Osteocyte (in vitro differentiated cells): Measurements from ENCODE around the gene PGF. TPM values are rescaled to one million over a fixed set of nuclear protein-coding genes. Genes with fewer than 3 reads are reported as not detected.

Experiments
- DNase-seq: peaks from one replicate; pipeline ENCODE4 v3.0.0; 2021; ENCODE audit warnings: mixed read lengths; ENCODE audit not compliant: unreplicated experiment; ENCODE audit errors: extremely low spot score
- H3K27ac Mint-ChIP-seq: one replicate; pipeline ENCODE4 v1.8.0; 2021; ENCODE audit warnings: mild to moderate bottlenecking, mixed read lengths; ENCODE audit not compliant: unreplicated experiment
- H3K27me3 Mint-ChIP-seq: one replicate; pipeline ENCODE4 v1.8.0; 2021; ENCODE audit warnings: mixed read lengths; ENCODE audit not compliant: unreplicated experiment
- H3K36me3 Mint-ChIP-seq: one replicate; pipeline ENCODE4 v1.8.0; 2021; ENCODE audit warnings: mixed read lengths; ENCODE audit not compliant: unreplicated experiment
- H3K4me1 Mint-ChIP-seq: one replicate; pipeline ENCODE4 v1.8.0; 2021; ENCODE audit warnings: mixed read lengths; ENCODE audit not compliant: unreplicated experiment
- H3K4me3 Mint-ChIP-seq: one replicate; pipeline ENCODE4 v1.8.0; 2021; ENCODE audit warnings: mild to moderate bottlenecking, moderate library complexity, mixed read lengths; ENCODE audit not compliant: unreplicated experiment
- H3K9me3 Mint-ChIP-seq: one replicate; pipeline ENCODE4 v1.8.0; 2021; ENCODE audit warnings: mixed read lengths; ENCODE audit not compliant: unreplicated experiment
- CTCF ChIP-seq: fragments of 200-600 bp; sonication (generic); IDR thresholded peaks from 2 replicates; pipeline ENCODE4 v1.5.0; 2021; ENCODE audit warnings: antibody characterized with exemption, mild to moderate bottlenecking, moderate library complexity
- total RNA-seq: library from RNA; stranded (reverse); gene quantifications from 2 replicates; pipeline ENCODE4 v1.2.1, GENCODE V29; 2021

PGF gene
- total RNA-seq, 1 donor from 2014 or later, result 3.9 TPM

GRCh38 chr14:74952180-74952665 lies 3.2 kb downstream of the PGF start:
- no peak for DNase-seq
- TF ChIP-seq CTCF, result no peak
- no peak overlapping the region for H3K27ac Mint-ChIP-seq

GRCh38 chr14:74951443-74952179 lies 3.8 kb downstream of the PGF start:
- Mint-ChIP-seq H3K4me1 (peaks cover 12% of the 10 kb centered on the region), H3K27me3 (no peaks in the 10 kb centered on the region)
- DNase-seq, result no peak

More at GRCh38 chr14:74952180-74952665, 3.2 kb downstream of the PGF start:
- Mint-ChIP-seq H3K4me3 (no peak overlapping the region), H3K4me1 (peaks cover 11% of the 10 kb centered on the region), H3K36me3 (no peaks in the 10 kb centered on the region), H3K9me3 (no peaks in the 10 kb centered on the region), H3K27me3 (no peaks in the 10 kb centered on the region)

GRCh38 chr14:74950795-74951442 lies 4.5 kb downstream of the PGF start:
- peaks cover 14% of the 10 kb centered on the region for H3K4me1 Mint-ChIP-seq
- no peak for DNase-seq

More at GRCh38 chr14:74951443-74952179, 3.8 kb downstream of the PGF start:
- no peaks in the 10 kb centered on the region for H3K9me3 Mint-ChIP-seq
- H3K27ac Mint-ChIP-seq, result no peak overlapping the region
- no peak for TF ChIP-seq CTCF
- no peaks in the 10 kb centered on the region for H3K36me3 Mint-ChIP-seq
- H3K4me3 Mint-ChIP-seq, result no peak overlapping the region

GRCh38 chr14:74949859-74950573 lies 5.4 kb downstream of the PGF start:
- Mint-ChIP-seq H3K36me3 (no peaks in the 10 kb centered on the region), H3K4me3 (no peak overlapping the region), H3K27ac (no peak overlapping the region), H3K27me3 (peaks cover 2% of the 10 kb centered on the region), H3K4me1 (peaks cover 14% of the 10 kb centered on the region), H3K9me3 (no peaks in the 10 kb centered on the region)
- no peak for TF ChIP-seq CTCF
- DNase-seq, result no peak

More at GRCh38 chr14:74950795-74951442, 4.5 kb downstream of the PGF start:
- Mint-ChIP-seq H3K9me3 (no peaks in the 10 kb centered on the region), H3K36me3 (no peaks in the 10 kb centered on the region), H3K27me3 (peaks cover 2% of the 10 kb centered on the region), H3K27ac (no peak overlapping the region), H3K4me3 (no peak overlapping the region)
- TF ChIP-seq CTCF, result no peak
